Measurements from ENCODE around the gene PCDHGA1.
"Not testable (repeated sequence)": the region's sequence is repeated elsewhere in the genome, so short reads cannot be mapped to it uniquely, and the experiment has no call there.

The PCDHGA1 gene
- total RNA-seq = 0 to 1.4 (median 0.23) reads per million in 4 experiments

DNA sequence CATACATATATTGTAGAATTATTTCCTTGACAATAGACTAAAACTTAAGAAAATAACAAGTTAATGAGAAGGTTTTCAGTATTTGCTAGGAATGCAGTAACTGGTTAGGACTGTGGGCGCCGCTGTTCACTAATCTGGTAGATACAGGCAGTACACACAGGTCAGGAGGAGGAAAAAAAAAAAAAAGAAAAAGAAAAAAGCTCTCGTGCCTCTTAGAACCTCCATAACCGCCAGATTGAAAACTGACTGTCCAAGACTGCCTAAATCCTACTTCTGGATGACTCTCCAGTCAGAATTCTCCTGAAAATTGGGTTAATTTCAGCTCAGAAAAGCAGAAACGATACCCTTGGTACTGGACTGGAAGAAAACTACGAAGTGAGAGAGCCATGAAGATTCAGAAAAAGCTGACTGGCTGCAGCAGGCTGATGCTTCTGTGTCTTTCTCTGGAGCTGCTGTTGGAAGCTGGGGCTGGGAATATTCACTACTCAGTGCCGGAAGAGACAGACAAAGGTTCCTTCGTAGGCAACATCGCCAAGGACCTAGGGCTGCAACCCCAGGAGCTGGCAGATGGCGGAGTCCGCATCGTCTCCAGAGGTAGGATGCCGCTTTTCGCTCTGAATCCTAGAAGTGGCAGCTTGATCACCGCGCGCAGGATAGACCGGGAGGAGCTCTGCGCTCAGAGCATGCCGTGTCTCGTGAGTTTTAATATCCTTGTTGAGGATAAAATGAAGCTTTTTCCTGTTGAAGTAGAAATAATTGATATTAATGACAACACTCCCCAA lies at the start of gene PCDHGA1:
Gene PCDHGA1, plus strand, starts transcription at position 216 of the 782 bp plus-strand sequence.
- no peak for DNase-seq

DNA sequence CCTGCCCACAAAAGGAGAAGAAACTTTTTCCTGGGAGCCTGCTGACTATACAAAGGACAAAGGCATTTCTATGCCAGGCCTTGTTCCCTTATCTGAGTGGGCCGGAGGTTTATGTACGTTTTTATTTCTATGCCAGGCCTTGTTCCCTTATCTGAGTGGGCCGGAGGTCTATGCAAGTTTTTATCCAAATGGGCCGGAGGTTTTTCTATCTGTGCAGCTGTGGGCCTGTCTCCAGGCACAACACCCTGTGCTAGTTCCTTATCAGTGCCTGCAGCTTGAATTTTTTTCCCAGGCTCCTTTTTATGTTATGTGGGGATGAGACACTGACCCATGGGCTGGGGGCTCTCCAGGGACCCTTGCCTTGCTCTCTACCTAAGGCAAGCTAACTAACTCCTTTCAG lies 31.9 kb upstream of the PCDHGA1 start:
- no peak for DNase-seq

DNA sequence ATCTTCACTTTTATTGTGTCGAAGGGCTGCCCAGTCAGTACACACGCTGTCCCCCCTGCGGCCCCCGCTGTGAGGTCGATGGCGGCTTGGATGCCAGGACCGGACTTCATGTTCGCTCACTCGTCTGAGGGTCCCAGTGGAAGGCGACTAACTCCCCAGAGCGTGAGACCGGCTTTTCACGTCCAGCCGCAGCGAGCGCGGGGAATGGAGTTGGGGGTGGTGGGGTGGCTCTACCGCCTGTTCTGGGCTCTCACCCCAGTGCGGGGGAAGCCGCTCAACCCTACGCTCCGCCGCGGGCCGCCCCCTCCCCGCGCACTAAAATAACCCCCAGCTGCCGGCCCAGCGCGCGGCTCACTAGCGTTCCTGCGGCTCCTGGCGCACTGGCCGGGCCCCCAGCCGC lies 26.6 kb upstream of the PCDHGA1 start, which contains the start of gene SLC25A2:
Gene SLC25A2, minus strand, starts transcription at position 294 of the 400 bp plus-strand sequence. Its CDS starts 184 bp downstream, at position 110.
- no peak for DNase-seq

DNA sequence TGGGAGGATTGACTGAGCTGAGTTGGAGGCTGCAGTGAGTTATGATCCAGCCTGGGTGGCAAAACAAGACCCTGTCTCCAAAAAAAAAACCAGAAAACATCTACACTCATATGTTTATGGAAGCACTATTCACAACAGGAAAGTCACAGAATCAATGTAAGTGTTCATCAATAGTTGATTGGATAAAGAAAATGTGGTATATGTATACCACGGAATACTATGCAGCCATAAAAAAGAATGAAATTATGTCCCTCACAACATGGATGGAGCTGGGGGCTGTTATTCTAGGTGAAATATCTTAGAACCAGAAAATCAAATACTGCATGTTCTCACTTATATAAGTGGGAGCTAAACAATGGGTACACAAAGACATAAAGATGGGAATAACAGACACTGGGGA lies 23.7 kb upstream of the PCDHGA1 start:
- DNase-seq = no peak

DNA sequence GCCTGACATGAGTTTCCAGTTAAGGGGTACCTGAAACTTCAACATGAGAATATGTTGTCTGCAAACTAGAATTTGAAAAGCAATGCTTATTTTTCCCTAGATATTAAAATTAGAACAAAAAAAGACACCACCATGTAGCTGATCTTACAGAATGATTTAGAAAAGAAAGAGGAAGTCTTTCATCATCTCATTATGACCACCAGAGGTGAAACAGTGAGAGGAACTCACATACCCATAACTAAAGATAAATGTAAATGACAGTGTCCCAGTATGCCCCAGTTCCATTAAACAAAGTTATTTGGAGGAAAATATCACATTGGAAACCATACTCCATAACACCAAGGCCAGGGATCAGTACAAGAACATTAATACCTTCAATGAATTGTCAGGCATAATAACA lies 16.6 kb upstream of the PCDHGA1 start:
- no peak for DNase-seq

DNA sequence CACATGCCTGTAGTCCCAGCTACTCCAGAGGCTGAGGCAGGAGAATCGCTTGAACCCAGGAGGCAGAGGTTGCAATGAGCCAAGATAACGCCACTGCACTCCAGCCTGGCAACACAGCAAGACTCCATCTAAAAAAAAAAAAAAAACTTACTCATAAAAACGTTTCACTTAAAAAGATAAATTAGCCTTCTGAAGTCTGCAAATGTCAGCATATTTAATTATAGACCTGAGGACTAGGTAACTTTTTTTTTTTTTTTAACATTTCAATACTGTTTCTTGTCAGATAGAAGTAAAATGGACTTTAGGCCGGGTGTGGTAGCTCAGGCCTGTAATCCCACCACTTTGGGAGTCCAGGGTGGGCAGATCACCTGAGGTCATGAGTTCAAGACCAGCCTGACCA lies 13.4 kb upstream of the PCDHGA1 start:
- not testable (repeated sequence) for DNase-seq

DNA sequence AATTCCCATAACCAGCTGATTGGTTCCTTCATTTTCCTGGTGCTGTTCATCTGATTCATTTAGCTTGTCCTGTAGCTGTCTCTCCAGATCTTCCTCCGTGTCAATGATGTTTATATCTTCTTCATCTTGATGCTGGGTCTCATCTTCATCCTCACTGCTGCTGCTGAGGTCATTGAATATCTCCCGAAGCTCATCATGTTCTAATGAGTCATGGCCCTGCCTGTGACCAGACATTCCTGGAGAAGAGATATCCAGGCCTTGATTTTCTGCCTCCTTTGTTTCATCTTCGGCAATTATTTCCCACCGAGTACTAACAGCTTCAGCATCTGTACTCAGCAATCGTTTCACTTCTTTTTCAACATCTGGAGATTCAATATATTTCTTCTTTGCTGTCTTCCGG lies 11.1 kb upstream of the PCDHGA1 start:
- DNase-seq = no peak

DNA sequence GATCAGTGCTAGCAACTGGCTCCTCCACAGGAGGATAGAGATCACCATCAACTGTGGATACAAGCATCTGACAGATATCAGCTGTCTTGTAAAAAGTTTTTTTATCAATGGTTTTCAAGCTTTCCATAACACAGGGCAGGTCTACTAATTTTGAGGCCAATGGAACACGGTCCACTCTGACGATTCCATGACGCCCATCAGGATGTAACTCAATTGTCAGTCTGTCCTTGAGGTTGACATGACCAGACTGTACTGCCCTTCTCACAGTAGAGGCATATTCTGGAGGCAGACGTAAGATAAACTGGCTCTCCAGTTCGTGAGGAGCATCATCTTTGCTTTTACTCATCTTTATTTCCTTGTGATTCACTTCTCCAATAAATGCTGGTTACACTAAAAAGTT lies 10.6 kb upstream of the PCDHGA1 start:
- DNase-seq = no peak

DNA sequence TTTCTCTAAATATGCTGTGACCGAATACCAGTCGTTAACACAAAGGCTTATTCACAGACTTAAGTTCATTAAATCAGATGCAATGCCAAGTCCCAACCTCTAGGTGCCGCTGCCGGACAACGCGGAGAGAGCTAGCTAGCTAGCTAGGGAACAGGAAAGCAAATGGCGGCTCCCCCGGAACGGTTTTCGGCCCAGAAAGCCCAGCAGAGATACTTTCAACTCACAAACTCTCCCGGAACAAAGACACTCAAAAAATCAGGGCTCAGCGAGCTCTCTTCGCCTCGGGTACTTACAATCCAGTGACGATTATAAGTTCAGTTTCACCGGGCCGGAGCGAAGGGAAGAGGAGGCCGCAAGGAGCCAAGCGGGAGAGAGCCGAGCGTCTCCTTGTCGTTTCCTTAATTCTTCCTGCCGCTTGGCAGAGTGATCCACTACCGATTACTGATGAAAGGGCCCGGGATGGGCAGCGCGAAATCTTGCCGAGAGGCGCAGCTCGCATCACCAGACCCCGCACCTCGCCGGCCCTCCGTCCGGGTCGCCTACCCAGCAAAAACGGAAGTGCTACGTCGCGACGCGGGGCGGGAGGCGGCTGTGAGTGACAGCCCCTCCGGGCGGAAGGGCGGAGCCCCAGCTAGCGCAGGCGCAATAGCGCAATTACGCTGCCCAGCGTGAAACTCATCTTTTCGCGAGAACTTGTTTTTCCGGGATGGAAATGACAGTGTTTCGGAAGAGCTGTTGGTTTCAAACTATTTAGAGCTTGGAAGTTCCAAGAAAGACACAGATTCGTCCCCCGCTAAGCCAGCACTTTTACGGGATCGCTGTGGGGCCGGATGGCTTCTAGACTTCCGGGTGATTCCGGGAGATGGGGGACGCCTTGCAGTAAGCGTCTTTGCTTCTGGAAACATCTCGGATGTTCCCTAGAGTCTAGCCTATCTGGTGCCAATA lies 9.8 kb upstream of the PCDHGA1 start, which contains the start of gene TAF7:
Gene TAF7, minus strand, starts transcription at position 560 of the 945 bp plus-strand sequence. CDS start 740 bp downstream, outside the sequence.
- peak; percentile 83 for DNase-seq

DNA sequence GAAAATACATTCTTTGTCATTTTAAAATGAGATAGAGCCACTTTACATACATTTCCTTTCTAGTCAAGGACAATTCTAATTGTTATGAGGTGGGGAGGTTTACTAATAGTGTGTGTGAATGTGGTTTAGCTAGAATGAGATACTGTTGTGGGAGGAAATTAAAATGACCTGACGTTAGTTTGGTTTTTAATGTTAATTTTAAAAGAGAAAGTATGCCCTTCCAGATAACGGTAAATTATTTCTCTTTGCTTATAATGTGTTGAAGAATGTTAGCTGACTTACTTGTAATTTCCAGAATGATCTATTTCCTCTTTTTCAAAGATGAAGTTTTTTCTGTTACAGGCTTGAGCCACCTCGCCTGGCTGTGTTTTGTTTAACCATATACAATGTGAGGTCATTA lies 8.1 kb upstream of the PCDHGA1 start:
- DNase-seq = no peak

DNA sequence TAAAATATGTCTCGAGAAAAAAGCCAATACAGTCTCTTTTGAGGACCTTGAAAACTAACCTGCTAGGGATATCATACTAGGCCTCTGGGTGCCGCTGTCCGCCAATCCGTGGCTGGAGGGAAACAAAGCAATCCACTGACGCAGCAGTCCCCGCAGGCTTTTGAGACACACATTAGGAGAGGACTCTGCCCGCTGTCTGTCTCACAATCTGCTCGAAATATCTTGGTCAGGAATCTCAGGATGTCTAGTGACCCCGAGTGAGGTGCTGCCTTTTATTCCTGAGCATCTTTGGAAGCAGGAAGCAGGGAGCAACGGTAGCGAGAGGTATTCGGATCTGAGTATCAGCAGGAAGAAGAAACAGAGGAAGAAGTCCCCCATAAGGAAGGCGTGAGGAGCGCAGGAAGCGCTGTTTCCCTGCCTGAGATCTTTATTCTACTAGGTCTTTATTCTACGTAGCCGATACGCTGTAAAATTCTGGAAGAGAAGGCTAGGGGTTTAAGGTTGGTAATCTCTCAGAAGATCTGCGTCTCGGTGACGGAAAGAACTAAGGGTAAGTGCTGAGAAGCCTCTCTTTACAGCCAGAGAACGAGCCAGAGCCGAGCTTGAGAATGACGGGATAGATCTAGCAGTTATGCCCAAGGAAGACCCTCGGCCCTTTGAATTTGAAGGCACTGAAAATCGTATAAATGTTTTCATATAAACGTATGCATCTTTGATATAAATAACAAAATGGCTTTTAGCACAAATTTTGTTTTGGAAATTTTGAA lies 4.0 kb upstream of the PCDHGA1 start:
- peak; percentile 52 for DNase-seq

DNA sequence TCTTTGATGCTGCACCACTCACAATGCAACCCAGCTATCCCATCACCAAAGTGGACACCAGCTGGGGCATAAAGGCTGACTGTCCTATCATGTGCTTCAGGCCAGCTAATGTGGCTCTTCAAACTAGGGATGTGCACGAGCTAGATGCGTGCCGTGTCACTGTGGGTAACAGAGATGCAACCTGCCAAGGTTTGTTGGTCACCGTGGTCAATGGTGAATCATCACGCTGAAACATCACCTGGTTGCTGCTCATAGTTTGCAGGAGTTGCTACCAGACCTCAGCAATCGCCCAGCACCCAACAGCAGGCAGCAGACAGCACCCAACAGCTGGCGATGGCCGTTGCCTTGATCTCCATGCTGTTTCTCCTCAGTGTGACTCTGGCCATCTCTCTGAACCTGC lies 2.1 kb upstream of the PCDHGA1 start:
- no peak for DNase-seq

DNA sequence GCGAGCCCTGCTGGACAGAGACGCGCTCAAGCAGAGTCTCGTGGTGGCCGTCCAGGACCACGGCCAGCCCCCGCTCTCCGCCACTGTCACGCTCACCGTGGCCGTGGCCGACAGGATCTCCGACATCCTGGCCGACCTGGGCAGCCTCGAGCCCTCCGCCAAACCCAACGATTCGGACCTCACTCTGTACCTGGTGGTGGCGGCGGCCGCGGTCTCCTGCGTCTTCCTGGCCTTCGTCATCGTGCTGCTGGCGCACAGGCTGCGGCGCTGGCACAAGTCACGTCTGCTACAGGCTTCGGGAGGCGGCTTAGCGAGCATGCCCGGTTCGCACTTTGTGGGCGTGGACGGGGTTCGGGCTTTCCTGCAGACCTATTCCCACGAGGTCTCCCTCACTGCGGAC lies 2.3 kb downstream of the PCDHGA1 start:
- DNase-seq = not testable (repeated sequence)

DNA sequence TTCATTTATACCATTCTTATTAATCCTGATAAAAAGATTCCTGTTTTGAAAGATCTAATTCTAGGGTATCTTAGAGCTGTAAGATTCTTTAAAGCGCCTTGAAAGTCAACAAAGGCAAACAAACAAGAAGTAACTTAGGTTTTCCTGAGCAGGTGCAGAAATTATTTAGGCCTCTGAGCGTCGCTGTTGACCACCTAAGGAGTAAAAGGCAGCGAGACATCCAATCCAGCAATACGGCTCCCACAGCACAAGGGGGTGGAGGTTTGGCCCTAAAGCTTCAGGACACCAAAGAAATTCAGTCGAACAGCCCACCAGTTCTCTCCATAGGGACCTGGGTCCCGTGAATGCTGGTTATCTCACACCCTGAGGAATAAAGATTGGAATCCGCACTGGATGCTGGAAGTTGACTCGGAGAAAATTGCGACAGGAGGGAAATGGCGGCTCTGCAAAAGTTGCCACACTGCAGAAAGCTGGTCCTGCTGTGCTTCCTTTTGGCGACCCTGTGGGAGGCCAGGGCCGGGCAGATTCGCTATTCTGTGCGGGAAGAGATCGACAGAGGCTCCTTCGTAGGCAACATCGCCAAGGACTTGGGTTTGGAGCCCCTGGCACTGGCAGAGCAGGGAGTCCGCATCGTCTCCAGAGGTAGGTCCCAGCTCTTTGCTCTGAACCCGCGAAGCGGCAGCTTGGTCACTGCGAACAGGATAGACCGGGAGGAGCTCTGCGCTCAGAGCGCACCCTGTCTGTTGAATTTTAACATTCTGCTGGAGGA lies 8.4 kb downstream of the PCDHGA1 start, which contains the start of gene PCDHGA2:
Gene PCDHGA2, plus strand, starts transcription at position 223 of the 769 bp plus-strand sequence.
- no peak for DNase-seq

DNA sequence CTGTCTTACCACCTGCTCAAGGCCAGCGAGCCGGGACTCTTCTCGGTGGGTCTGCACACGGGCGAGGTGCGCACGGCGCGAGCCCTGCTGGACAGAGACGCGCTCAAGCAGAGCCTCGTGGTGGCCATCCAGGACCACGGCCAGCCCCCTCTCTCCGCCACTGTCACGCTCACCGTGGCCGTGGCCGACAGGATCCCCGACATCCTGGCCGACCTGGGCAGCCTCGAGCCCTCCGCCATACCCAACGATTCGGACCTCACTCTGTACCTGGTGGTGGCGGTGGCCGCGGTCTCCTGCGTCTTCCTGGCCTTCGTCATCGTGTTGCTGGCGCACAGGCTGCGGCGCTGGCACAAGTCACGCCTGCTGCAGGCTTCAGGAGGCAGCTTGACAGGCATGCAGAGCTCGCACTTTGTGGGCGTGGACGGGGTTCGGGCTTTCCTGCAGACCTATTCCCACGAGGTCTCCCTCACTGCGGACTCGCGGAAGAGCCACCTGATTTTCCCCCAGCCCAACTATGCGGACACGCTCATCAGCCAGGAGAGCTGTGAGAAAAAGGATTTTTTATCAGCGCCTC lies 10.6 kb downstream of the PCDHGA1 start:
- not testable (repeated sequence) for DNase-seq

DNA sequence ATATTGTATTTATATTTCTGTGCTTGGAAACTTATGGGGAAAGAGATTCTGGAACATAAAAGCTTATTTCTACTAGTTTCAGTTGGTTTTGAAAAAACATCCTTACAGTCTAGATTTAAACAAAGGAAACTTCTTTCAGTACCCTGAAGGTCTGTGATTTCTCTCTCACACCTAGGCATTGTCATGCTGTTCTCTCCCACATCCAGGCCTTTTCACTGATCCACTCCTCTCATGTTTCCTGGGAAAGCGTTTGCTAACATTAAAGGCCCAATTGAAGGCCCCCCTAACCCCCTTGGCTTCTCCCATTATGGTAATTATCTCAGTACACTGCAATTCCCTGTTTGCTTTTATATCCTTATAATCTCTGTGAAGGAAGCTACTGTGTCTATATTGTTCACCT lies 12.5 kb downstream of the PCDHGA1 start:
- no peak for DNase-seq

DNA sequence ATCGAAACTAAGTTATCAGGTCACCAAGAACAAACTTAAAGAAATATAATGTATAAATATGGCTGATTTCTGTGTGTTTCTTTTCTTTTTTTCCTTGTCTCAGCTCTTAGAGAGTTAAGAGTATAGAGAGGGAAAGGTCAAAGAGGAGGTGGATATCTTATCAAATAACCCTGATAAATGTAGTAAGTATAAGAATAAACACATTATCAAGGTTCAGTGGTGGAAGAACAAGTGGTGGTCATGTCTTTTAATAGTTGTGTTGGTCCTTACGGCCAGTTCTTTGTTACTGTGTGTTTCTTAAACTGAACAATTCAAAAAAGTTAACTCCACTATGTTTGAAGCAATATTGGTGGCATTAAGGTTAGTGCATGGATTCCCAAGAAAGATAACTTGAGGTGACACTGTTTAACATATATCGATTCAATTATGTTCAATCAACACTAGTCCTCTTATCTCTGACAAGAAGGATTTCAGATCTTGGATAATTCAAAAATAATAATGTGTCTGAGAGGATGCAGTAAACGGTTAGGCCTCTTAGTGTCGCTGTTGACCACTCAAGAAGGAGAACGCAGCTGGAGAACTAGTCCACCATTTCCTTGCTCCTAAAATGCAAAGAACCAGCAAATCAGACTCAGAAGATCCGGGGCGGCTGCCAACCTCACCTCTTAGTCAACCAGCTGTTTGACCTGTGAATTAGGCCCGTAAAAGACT lies 13.1 kb downstream of the PCDHGA1 start, which contains the start of gene PCDHGA3:
Gene PCDHGA3, plus strand, starts transcription at position 588 of the 711 bp plus-strand sequence. CDS start 205 bp downstream, outside the sequence.
- DNase-seq = no peak

DNA sequence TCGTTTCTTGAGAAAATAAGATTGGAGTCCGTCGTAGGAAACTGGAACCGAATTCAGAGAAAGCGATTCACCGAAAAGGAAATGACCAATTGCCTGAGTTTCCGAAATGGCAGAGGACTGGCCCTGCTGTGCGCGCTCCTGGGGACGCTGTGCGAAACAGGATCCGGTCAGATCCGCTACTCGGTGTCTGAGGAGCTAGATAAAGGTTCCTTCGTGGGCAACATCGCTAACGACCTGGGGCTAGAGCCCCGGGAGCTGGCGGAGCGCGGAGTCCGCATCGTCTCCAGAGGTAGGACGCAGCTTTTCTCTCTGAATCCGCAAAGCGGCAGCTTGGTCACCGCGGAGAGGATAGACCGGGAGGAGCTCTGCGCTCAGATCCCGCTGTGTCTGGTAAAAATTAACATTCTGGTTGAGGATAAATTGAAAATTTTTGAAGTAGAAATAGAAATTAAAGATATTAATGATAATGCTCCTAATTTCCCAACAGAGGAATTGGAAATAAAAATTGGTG lies 13.7 kb downstream of the PCDHGA1 start:
- DNase-seq = no peak

DNA sequence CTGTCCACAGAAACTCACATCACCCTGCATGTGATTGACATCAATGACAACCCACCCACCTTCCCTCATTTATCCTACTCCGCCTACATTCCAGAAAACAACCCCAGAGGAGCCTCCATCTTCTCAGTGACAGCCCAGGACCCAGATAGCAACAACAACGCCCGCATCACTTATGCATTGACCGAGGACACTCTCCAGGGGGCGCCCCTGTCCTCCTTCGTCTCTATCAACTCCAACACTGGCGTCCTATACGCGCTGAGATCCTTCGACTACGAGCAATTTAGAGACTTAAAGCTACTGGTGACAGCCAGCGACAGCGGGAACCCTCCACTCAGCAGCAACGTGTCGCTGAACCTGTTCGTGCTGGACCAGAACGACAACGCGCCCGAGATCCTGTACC lies 15.0 kb downstream of the PCDHGA1 start:
- DNase-seq = no peak

DNA sequence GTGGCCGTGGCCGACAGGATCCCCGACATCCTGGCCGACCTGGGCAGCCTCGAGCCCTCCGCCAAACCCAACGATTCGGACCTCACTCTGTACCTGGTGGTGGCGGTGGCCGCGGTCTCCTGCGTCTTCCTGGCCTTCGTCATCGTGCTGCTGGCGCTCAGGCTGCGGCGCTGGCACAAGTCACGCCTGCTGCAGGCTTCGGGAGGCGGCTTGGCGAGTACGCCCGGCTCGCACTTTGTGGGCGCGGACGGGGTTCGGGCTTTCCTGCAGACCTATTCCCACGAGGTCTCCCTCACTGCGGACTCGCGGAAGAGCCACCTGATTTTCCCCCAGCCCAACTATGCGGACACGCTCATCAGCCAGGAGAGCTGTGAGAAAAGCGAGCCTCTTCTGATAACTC lies 15.7 kb downstream of the PCDHGA1 start:
- not testable (repeated sequence) for DNase-seq
